Astrocyte of the spinal cord (primary cell): Measurements from ENCODE around the gene GORASP2.

Experiments
- DNase-seq: peaks from one replicate; pipeline ENCODE4 v3.0.0; 2011; ENCODE audit warnings: low read depth, low spot score
- H3K4me3 ChIP-seq: 2 replicates; pipeline ENCODE4 v1.5.1; 2011; ENCODE audit warnings: low read depth, mild to moderate bottlenecking, low read length, moderate library complexity
- CTCF ChIP-seq: IDR thresholded peaks from 2 replicates; pipeline ENCODE4 v1.5.1; 2012; ENCODE audit warnings: low read depth, mild to moderate bottlenecking, low read length, inconsistent platforms
- in situ Hi-C: cut with HindIII; loops from 2 replicates; pipeline ENCODE4 v1.10.0; 2017; ENCODE audit warnings: low sequenced_read_pairs

Gene GORASP2

GRCh38 chr2:170928824-170929685, at the start of gene GORASP2:
GORASP2 (plus strand) TSS chr2:170929253; CDS start chr2:170929341, 88 bp downstream.
- peak within 1 kb of the TSS; percentile 56 for H3K4me3 ChIP-seq
- TF ChIP-seq CTCF, result peak; percentile 86
- DNase-seq, result peak; percentile 100
- in situ Hi-C loops, result no loop called here

GRCh38 chr2:170881840-170882239, 47.2 kb upstream of the GORASP2 start:
- no peak for DNase-seq

GRCh38 chr2:170882758-170883157, 46.3 kb upstream of the GORASP2 start:
- in situ Hi-C loops, result no loop called here
- no peak for TF ChIP-seq CTCF

More at GRCh38 chr2:170881840-170882239, 47.2 kb upstream of the GORASP2 start:
- TF ChIP-seq CTCF, result no peak
- in situ Hi-C loops, result no loop called here
- no peak overlapping the region for H3K4me3 ChIP-seq

GRCh38 chr2:170883683-170884082, 45.4 kb upstream of the GORASP2 start:
- no peak overlapping the region for H3K4me3 ChIP-seq

More at GRCh38 chr2:170882758-170883157, 46.3 kb upstream of the GORASP2 start:
- no peak overlapping the region for H3K4me3 ChIP-seq
- no peak for DNase-seq

GRCh38 chr2:170885130-170885791, 43.8 kb upstream of the GORASP2 start:
- in situ Hi-C loops, result no loop called here
- no peak for DNase-seq
- no peak for TF ChIP-seq CTCF
- no peak overlapping the region for H3K4me3 ChIP-seq

More at GRCh38 chr2:170883683-170884082, 45.4 kb upstream of the GORASP2 start:
- no peak for TF ChIP-seq CTCF
- in situ Hi-C loops, result no loop called here
- no peak for DNase-seq

GRCh38 chr2:170886386-170886785, 42.7 kb upstream of the GORASP2 start:
- no peak overlapping the region for H3K4me3 ChIP-seq
- in situ Hi-C loops, result no loop called here
- no peak for TF ChIP-seq CTCF
- DNase-seq, result peak; percentile 65
